H1 (cell line): ENCODE results near the gene BTBD1. TPM values are rescaled to one million over a fixed set of nuclear protein-coding genes. Genes with fewer than 3 reads are reported as not detected.

Experiments
- CTCF ChIA-PET: fragments of 300-600 bp; sonication (Branson Sonifier 250); formaldehyde crosslinking; loops from one replicate; lab custom pipeline; 2021; ENCODE audit not compliant: partially characterized antibody; lab: Charles Lee
- POLR2A ChIA-PET: fragments of 300-600 bp; sonication (Branson Sonifier 250); formaldehyde crosslinking; loops from one replicate; lab custom pipeline; 2021; ENCODE audit warnings: inconsistent platforms; ENCODE audit not compliant: partially characterized antibody; lab: Charles Lee
- DNase-seq, 2 experiments: peaks; one replicate each; pipeline versions ENCODE4 v3.0.0 to v3.0.0-alpha.2; 2010 to 2022; ENCODE audit warnings: low spot score in 2 of 2, low read depth in 1 of 2, mixed read lengths in 1 of 2
- FAIRE-seq: peaks from 2 replicates; lab custom pipeline; 2011; peaks lifted over from hg19 to GRCh38; lab: Jason Lieb, UNC
- H2AFZ ChIP-seq: 2 replicates; pipeline ENCODE4 v1.8.1; 2012; ENCODE audit warnings: low read length, inconsistent platforms
- H2AK5ac ChIP-seq: 2 replicates; pipeline ENCODE4 v1.6.1; 2013; ENCODE audit warnings: low read depth, low read length
- H2BK120ac ChIP-seq: replicated peaks from 2 replicates; pipeline ENCODE3; 2013; ENCODE audit warnings: low read depth, low read length, inconsistent platforms
- H2BK12ac ChIP-seq: 2 replicates; pipeline ENCODE4 v1.6.1; 2013; ENCODE audit warnings: low read depth, low read length
- H2BK15ac ChIP-seq: 2 replicates; pipeline ENCODE4 v1.6.1; 2013; ENCODE audit warnings: low read length
- H2BK20ac ChIP-seq: 2 replicates; pipeline ENCODE4 v1.6.1; 2013; ENCODE audit warnings: low read length
- H2BK5ac ChIP-seq: 2 replicates; pipeline ENCODE4 v1.6.1; 2013; ENCODE audit warnings: low read depth, low read length
- H3K14ac ChIP-seq: 2 replicates; pipeline ENCODE4 v1.6.1; 2013; ENCODE audit warnings: inconsistent platforms; ENCODE audit not compliant: insufficient read length
- H3K18ac ChIP-seq: 2 replicates; pipeline ENCODE4 v1.6.1; 2013; ENCODE audit warnings: low read length; ENCODE audit errors: extremely low read depth
- H3K23ac ChIP-seq: 2 replicates; pipeline ENCODE4 v1.6.1; 2013; ENCODE audit warnings: inconsistent platforms; ENCODE audit not compliant: insufficient read length
- H3K23me2 ChIP-seq: 2 replicates; pipeline ENCODE4 v1.6.1; 2013; ENCODE audit warnings: low read depth, low read length
- H3K27ac ChIP-seq: 2 replicates; pipeline ENCODE4 v1.6.1; 2011; ENCODE audit warnings: low read depth, low read length, inconsistent platforms
- H3K27me3 ChIP-seq, 4 experiments: replicated peaks in 1 of 4; 1 replicate in 1 of 4; 2 replicates in 3 of 4; pipeline versions ENCODE4 v1.6.1 to v1.8.1; 2011 to 2013; ENCODE audit warnings: low read length in 3 of 4, mild to moderate bottlenecking in 3 of 4, inconsistent platforms in 2 of 4, mixed read lengths in 2 of 4, moderate library complexity in 1 of 4; ENCODE audit not compliant: control insufficient read depth in 3 of 4, insufficient read depth in 3 of 4; ENCODE audit errors: extremely low read depth in 1 of 4
- H3K36me3 ChIP-seq, 4 experiments: 2 replicates each; pipeline versions ENCODE4 v1.6.1 to v1.8.1; 2011 to 2013; ENCODE audit warnings: mild to moderate bottlenecking in 4 of 4, low read length in 3 of 4, moderate library complexity in 2 of 4, control low read depth in 1 of 4, inconsistent platforms in 1 of 4; ENCODE audit not compliant: insufficient read depth in 4 of 4, control insufficient read depth in 2 of 4
- H3K4ac ChIP-seq: replicated peaks from 2 replicates; pipeline ENCODE3; 2013; ENCODE audit warnings: low read length, low read depth, mixed read lengths, inconsistent platforms; ENCODE audit not compliant: insufficient read length
- H3K4me1 ChIP-seq, 4 experiments: replicated peaks in 1 of 4; 1 replicate in 1 of 4; 2 replicates in 3 of 4; pipeline versions ENCODE4 v1.6.1 to v1.8.1; 2011 to 2013; ENCODE audit warnings: low read length in 3 of 4, inconsistent platforms in 2 of 4, mixed read lengths in 1 of 4; ENCODE audit not compliant: insufficient read depth in 4 of 4, control insufficient read depth in 3 of 4
- H3K4me2 ChIP-seq, 2 experiments: 2 replicates each; pipeline versions ENCODE4 v1.6.1 to v1.8.1; 2011 to 2013; ENCODE audit warnings: low read depth in 2 of 2, low read length in 2 of 2, control low read depth in 1 of 2, inconsistent platforms in 1 of 2, mild to moderate bottlenecking in 1 of 2; ENCODE audit not compliant: insufficient read depth in 1 of 2
- H3K4me3 ChIP-seq, 4 experiments: fragments of 200-600, 300-600 bp in 1 of 4; sonication (generic), shearing (Covaris generic), sonication (Bioruptor Twin) in 1 of 4; 2 replicates each; pipeline versions ENCODE4 v1.5.1 to v1.8.1; 2011 to 2016; ENCODE audit warnings: low read length in 4 of 4, low read depth in 3 of 4, control low read depth in 2 of 4, inconsistent platforms in 2 of 4, mild to moderate bottlenecking in 2 of 4, mixed read lengths in 1 of 4, moderate library complexity in 1 of 4; ENCODE audit not compliant: insufficient read depth in 2 of 4; ENCODE audit errors: extremely low read depth in 1 of 4
- H3K56ac ChIP-seq: replicated peaks from 2 replicates; pipeline ENCODE3; 2013; ENCODE audit warnings: low read depth, mild to moderate bottlenecking, mixed read lengths, low read length, inconsistent platforms; ENCODE audit not compliant: insufficient read length
- H3K79me1 ChIP-seq: 2 replicates; pipeline ENCODE4 v1.6.1; 2013; ENCODE audit warnings: low read depth, low read length, control low read depth
- H3K79me2 ChIP-seq, 2 experiments: 2 replicates each; pipeline versions ENCODE4 v1.6.1 to v1.8.1; 2012 to 2013; ENCODE audit warnings: low read length in 2 of 2, mild to moderate bottlenecking in 2 of 2, inconsistent platforms in 1 of 2; ENCODE audit not compliant: insufficient read depth in 2 of 2, control insufficient read depth in 1 of 2
- H3K9ac ChIP-seq, 4 experiments: replicated peaks in 1 of 4; 1 replicate in 1 of 4; 2 replicates in 3 of 4; pipeline versions ENCODE4 v1.6.1 to v1.8.1; 2011 to 2013; ENCODE audit warnings: low read depth in 3 of 4, low read length in 3 of 4, control low read depth in 2 of 4, mild to moderate bottlenecking in 2 of 4, moderate library complexity in 2 of 4, inconsistent platforms in 1 of 4; ENCODE audit errors: extremely low read depth in 1 of 4
- H3K9me3 ChIP-seq, 2 experiments: 2 replicates each; pipeline versions ENCODE4 v1.6.1 to v1.8.1; 2012 to 2013; ENCODE audit warnings: mild to moderate bottlenecking in 2 of 2, moderate library complexity in 2 of 2, control low read depth in 1 of 2, inconsistent platforms in 1 of 2, low read depth in 1 of 2, low read length in 1 of 2, mixed read lengths in 1 of 2; ENCODE audit not compliant: insufficient read depth in 2 of 2
- H4K20me1 ChIP-seq, 2 experiments: replicated peaks in 1 of 2; 2 replicates each; pipeline versions ENCODE3 to v1.8.1; 2011 to 2013; ENCODE audit warnings: inconsistent platforms in 2 of 2, low read length in 2 of 2, mild to moderate bottlenecking in 1 of 2; ENCODE audit not compliant: insufficient read depth in 2 of 2, control insufficient read depth in 1 of 2
- H4K5ac ChIP-seq: 2 replicates; pipeline ENCODE4 v1.6.1; 2013; ENCODE audit warnings: low read length, low read depth, mixed read lengths, inconsistent platforms; ENCODE audit not compliant: insufficient read length
- H4K8ac ChIP-seq: 2 replicates; pipeline ENCODE4 v1.8.0; 2013; ENCODE audit warnings: mild to moderate bottlenecking, moderate library complexity, low read length, inconsistent platforms; ENCODE audit not compliant: insufficient read depth; ENCODE audit errors: extremely low read depth
- H4K91ac ChIP-seq: replicated peaks from 2 replicates; pipeline ENCODE3; 2013; ENCODE audit warnings: low read length, mixed read lengths, inconsistent platforms; ENCODE audit not compliant: insufficient read length
- ATF2 ChIP-seq: IDR thresholded peaks from 2 replicates; pipeline ENCODE4 v1.6.1; 2012; ENCODE audit warnings: low read length, inconsistent platforms
- FOSL1 ChIP-seq: IDR thresholded peaks from 2 replicates; pipeline ENCODE4 v1.6.1; 2011; ENCODE audit warnings: mild to moderate bottlenecking, low read depth, low read length, moderate library complexity; ENCODE audit not compliant: insufficient read depth
- KDM1A ChIP-seq: fragments of 200-600, 300-600 bp; sonication (generic); IDR thresholded peaks from 2 replicates; pipeline ENCODE4 v1.7.1; 2016; ENCODE audit warnings: mild to moderate bottlenecking, low read length, borderline replicate concordance
- KDM4A ChIP-seq: IDR thresholded peaks from one replicate; pipeline ENCODE4 v1.7.1; 2012; ENCODE audit warnings: low read depth, mild to moderate bottlenecking, moderate library complexity, low read length, inconsistent platforms; ENCODE audit not compliant: severe bottlenecking
- MAFK ChIP-seq: IDR thresholded peaks from 2 replicates; pipeline ENCODE4 v1.6.1; 2012; ENCODE audit warnings: low read depth, mild to moderate bottlenecking, improper control_type of control experiment, low read length
- POU5F1 ChIP-seq: IDR thresholded peaks from 2 replicates; pipeline ENCODE4 v1.6.1; 2011; ENCODE audit warnings: low read depth, mild to moderate bottlenecking, low read length, moderate library complexity
- SP1 ChIP-seq: IDR thresholded peaks from 2 replicates; pipeline ENCODE4 v1.6.1; 2011; ENCODE audit warnings: low read depth, low read length
- SP2 ChIP-seq: IDR thresholded peaks from 2 replicates; pipeline ENCODE4 v1.6.1; 2012; ENCODE audit warnings: mild to moderate bottlenecking, low read length, inconsistent platforms
- TCF12 ChIP-seq: IDR thresholded peaks from 2 replicates; pipeline ENCODE4 v1.6.1; 2011; ENCODE audit warnings: low read depth, mild to moderate bottlenecking, low read length
- USF2 ChIP-seq: IDR thresholded peaks from 2 replicates; pipeline ENCODE4 v1.6.1; 2011; ENCODE audit warnings: low read length, improper control_type of control experiment
- WGBS, 2 experiments: shearing (Covaris generic) in 1 of 2; methylation state at CpG; one replicate each; pipeline versions ENCODE4 v1.1.6 to v1.1.7; 2013 to 2015; ENCODE audit warnings: low lambda C conversion rate in 2 of 2, mixed read lengths in 2 of 2, inconsistent platforms in 1 of 2, low coverage in 1 of 2, missing lambda C conversion rate in 1 of 2; ENCODE audit not compliant: insufficient replicate concordance in 2 of 2, insufficient coverage in 1 of 2, insufficient read length in 1 of 2; ENCODE audit errors: extremely low coverage in 1 of 2, missing lambda C conversion rate in 1 of 2; 5-methylcytosine and 5-hydroxymethylcytosine counted together
- polyA plus RNA-seq, 7 experiments: library from polyadenylated mRNA; depleted of rRNA in 3 of 7; stranded (reverse) in 5 of 7; unstranded in 2 of 7; fragments of >200 nt in 5 of 7; fragments of 200-250 nt in 2 of 7; gene quantifications; 1 replicate in 5 of 7; 2 replicates in 1 of 7; 4 replicates in 1 of 7; pipeline versions ENCODE4 v1.2.1 to v1.2.3, GENCODE V29; 2011 to 2013; ENCODE audit warnings: missing spikeins in 2 of 7, mixed read lengths in 2 of 7
- total RNA-seq: library from RNA; stranded (reverse); fragmentation: NEBNext Ultra II Directional; extraction: Animal tissue kit (Norgen Biotek cat#: 25700); gene quantifications from 2 replicates; pipeline ENCODE4 v1.2.1, GENCODE V29; 2021
- TF ChIP-seq, protein P1 (sequence below): IDR thresholded peaks from 2 replicates; pipeline ENCODE4 v1.6.1; 2012; ENCODE audit warnings: inconsistent platforms

BTBD1 gene
- total and polyA plus RNA-seq, 2 of the 8 experiments (the other 6 are each of a cell fraction or from before 2014, with no cell fraction given), result 18.6 to 39.5 TPM

DNA sequence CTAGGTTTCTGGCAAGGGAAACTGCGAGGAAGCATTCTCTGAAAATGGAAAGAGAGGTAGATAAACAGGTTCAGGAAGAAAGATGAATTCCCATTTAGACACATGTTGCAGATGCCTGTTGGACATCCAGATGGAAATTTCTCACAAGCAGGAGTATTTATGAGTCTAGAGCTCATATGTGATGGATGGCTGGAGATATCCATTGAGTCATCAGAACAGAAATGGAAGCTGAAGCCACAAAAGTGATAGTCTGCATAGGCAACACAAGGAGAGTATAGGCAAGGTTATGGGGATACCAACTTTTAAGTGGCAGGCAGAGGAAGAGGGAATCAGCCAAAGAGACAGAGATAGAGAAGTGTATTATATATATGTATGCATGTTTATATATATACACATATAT is 87.3 kb downstream of the BTBD1 start:
- Histone ChIP-seq H3K23ac (no peak overlapping the region), H4K8ac (no peak overlapping the region), H3K4me2 (no peak overlapping the region), H3K36me3 (no peaks in the 10 kb centered on the region), H2BK120ac (no peak overlapping the region), H3K4me1 (no peaks in the 10 kb centered on the region), H3K27me3 (no peaks in the 10 kb centered on the region), H3K56ac (no peak overlapping the region), H3K18ac (no peak overlapping the region), H4K91ac (no peak overlapping the region), H3K4me3 (no peak overlapping the region), H3K9me3 (no peaks in the 10 kb centered on the region), H2BK5ac (no peak overlapping the region), H3K79me1 (no peaks in the 10 kb centered on the region), H3K4ac (no peak overlapping the region), H2BK20ac (no peak overlapping the region), H3K79me2 (no peaks in the 10 kb centered on the region), H2AFZ (no peak overlapping the region), H4K20me1 (no peaks in the 10 kb centered on the region), H3K23me2 (no peaks in the 10 kb centered on the region), H3K9ac (no peak overlapping the region), H2AK5ac (no peak overlapping the region), H3K27ac (no peak overlapping the region), H3K14ac (no peak overlapping the region), H2BK12ac (no peak overlapping the region), H4K5ac (no peak overlapping the region), H2BK15ac (no peak overlapping the region)
- ChIA-PET CTCF (interaction anchor here (0.5 to 1.6 kb wide), 3 partner anchors 119 to 131 kb away, joined by 3 read pairs; no protein-coding TSS in a partner anchor), POLR2A (interaction anchor here (1.1 kb wide), 1 partner anchor 32 kb away, joined by 3 read pairs; no protein-coding TSS in a partner anchor)
- DNase-seq, result no peak
- 76% methylated on average over 1 of the region's 1 CpG; no CpG with 5 or more reads in 1 of the 2 experiments for WGBS, 2 experiments
- no peak for FAIRE-seq
- TF ChIP-seq MAFK (no peak), SP1 (no peak), POU5F1 (no peak), TCF12 (no peak), ATF2 (no peak), KDM4A (no peak), SP2 (no peak), KDM1A (no peak), USF2 (no peak), FOSL1 (no peak)
- TF ChIP-seq, protein P1, sequence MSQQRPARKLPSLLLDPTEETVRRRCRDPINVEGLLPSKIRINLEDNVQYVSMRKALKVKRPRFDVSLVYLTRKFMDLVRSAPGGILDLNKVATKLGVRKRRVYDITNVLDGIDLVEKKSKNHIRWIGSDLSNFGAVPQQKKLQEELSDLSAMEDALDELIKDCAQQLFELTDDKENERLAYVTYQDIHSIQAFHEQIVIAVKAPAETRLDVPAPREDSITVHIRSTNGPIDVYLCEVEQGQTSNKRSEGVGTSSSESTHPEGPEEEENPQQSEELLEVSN, result no peak
